ENCODE measurements around the gene CCDC50.

- TF ChIP-seq CTCF (IDR thresholded peaks at IDR 0.05; ENCODE audit: insufficient read depth, low read length, poor library complexity, severe bottlenecking) = no peak
- TF ChIP-seq EZH2phosphoT487 (conservative IDR thresholded peaks at IDR 0.05; ENCODE audit: low read length) = no peak
These were observed 95.7 kb downstream of the CCDC50 start for GRCh38 chr3:191424881-191425280.

All from SU-DHL-6 (cell line).